Neuronal stem cell (in vitro differentiated cells): ENCODE data around the gene KCNN3.

Experiments used
- DNase-seq: peaks from one replicate; pipeline ENCODE4 v3.0.0-alpha.2; 2013; ENCODE audit warnings: low spot score
- H2AFZ ChIP-seq: one replicate; pipeline ENCODE4 v1.6.1; 2013; ENCODE audit warnings: mild to moderate bottlenecking, low read length, inconsistent platforms
- H2AK5ac ChIP-seq: 2 replicates; pipeline ENCODE4 v1.6.1; 2013; ENCODE audit warnings: low read depth, mild to moderate bottlenecking, inconsistent platforms, low read length, moderate library complexity, mixed read lengths
- H2BK120ac ChIP-seq: 2 replicates; pipeline ENCODE4 v1.6.1; 2013; ENCODE audit warnings: low read depth, mild to moderate bottlenecking, inconsistent platforms, low read length, moderate library complexity, mixed read lengths
- H2BK12ac ChIP-seq: one replicate; pipeline ENCODE4 v1.6.1; 2013; ENCODE audit warnings: low read length, inconsistent platforms
- H2BK15ac ChIP-seq: 2 replicates; pipeline ENCODE4 v1.6.1; 2013; ENCODE audit warnings: mild to moderate bottlenecking, low read length, inconsistent platforms, mixed read lengths
- H2BK5ac ChIP-seq: one replicate; pipeline ENCODE4 v1.6.1; 2013; ENCODE audit warnings: inconsistent platforms, mild to moderate bottlenecking, low read length, moderate library complexity
- H3K14ac ChIP-seq: one replicate; pipeline ENCODE4 v1.6.1; 2013; ENCODE audit warnings: low read length, inconsistent platforms
- H3K18ac ChIP-seq: 2 replicates; pipeline ENCODE4 v1.6.1; 2013; ENCODE audit warnings: low read length, inconsistent platforms
- H3K23ac ChIP-seq: 2 replicates; pipeline ENCODE4 v1.6.1; 2013; ENCODE audit warnings: low read depth, mild to moderate bottlenecking, mixed read lengths, low read length, inconsistent platforms; ENCODE audit not compliant: poor library complexity
- H3K27ac ChIP-seq: replicated peaks from 3 replicates; pipeline ENCODE4 v1.5.1; 2013; ENCODE audit warnings: low read length, inconsistent platforms
- H3K27me3 ChIP-seq, 3 experiments: 2 replicates each; pipeline ENCODE4 v1.6.1; 2013; ENCODE audit warnings: low read length in 3 of 3, mild to moderate bottlenecking in 2 of 3, inconsistent platforms in 1 of 3, low read depth in 1 of 3, mixed read lengths in 1 of 3, moderate library complexity in 1 of 3; ENCODE audit not compliant: control insufficient read depth in 3 of 3, insufficient read depth in 3 of 3
- H3K36me3 ChIP-seq, 2 donors: replicated peaks in 1 of 2; 2 replicates each; pipeline ENCODE4 v1.6.1; 2013; ENCODE audit warnings: low read length in 2 of 2; ENCODE audit not compliant: control insufficient read depth in 2 of 2, insufficient read depth in 2 of 2
- H3K4ac ChIP-seq: 2 replicates; pipeline ENCODE4 v1.6.1; 2013; ENCODE audit warnings: inconsistent platforms, mild to moderate bottlenecking, low read length, moderate library complexity
- H3K4me1 ChIP-seq, 2 donors: 1 replicate in 1 of 2; 2 replicates in 1 of 2; pipeline ENCODE4 v1.6.1; 2013; ENCODE audit warnings: low read length in 2 of 2, low read depth in 1 of 2; ENCODE audit not compliant: control insufficient read depth in 2 of 2, insufficient read depth in 1 of 2
- H3K4me2 ChIP-seq: one replicate; pipeline ENCODE4 v1.6.1; 2013; ENCODE audit warnings: mild to moderate bottlenecking, low read length, inconsistent platforms; ENCODE audit not compliant: insufficient read depth, poor library complexity, severe bottlenecking
- H3K4me3 ChIP-seq, 2 donors: 2 replicates each; pipeline ENCODE4 v1.5.1; 2013; ENCODE audit warnings: low read length in 2 of 2, mild to moderate bottlenecking in 2 of 2, inconsistent platforms in 1 of 2, moderate library complexity in 1 of 2
- H3K79me1 ChIP-seq: one replicate; pipeline ENCODE4 v1.6.1; 2013; ENCODE audit warnings: low read depth, mild to moderate bottlenecking, inconsistent platforms, low read length, moderate library complexity
- H3K9ac ChIP-seq: one replicate; pipeline ENCODE4 v1.6.1; 2013; ENCODE audit warnings: mild to moderate bottlenecking, low read depth, low read length, inconsistent platforms; ENCODE audit not compliant: poor library complexity
- H3K9me3 ChIP-seq, 2 donors: replicated peaks in 1 of 2; 2 replicates each; pipeline versions ENCODE3 to v1.6.1; 2013; ENCODE audit warnings: low read length in 2 of 2, mild to moderate bottlenecking in 2 of 2, inconsistent platforms in 1 of 2, low read depth in 1 of 2, mixed read lengths in 1 of 2, moderate library complexity in 1 of 2; ENCODE audit not compliant: control insufficient read depth in 2 of 2, insufficient read depth in 1 of 2
- H4K8ac ChIP-seq: one replicate; pipeline ENCODE4 v1.6.1; 2013; ENCODE audit warnings: low read depth, mild to moderate bottlenecking, inconsistent platforms, low read length, moderate library complexity
- H4K91ac ChIP-seq: one replicate; pipeline ENCODE4 v1.6.1; 2013; ENCODE audit warnings: low read length, low read depth, mild to moderate bottlenecking, inconsistent platforms; ENCODE audit not compliant: poor library complexity
- WGBS, 2 donors: extraction: QIAGEN DNeasy Blood & Tissue Kit; methylation state at CpG; one replicate each; pipeline ENCODE4 v1.1.7; 2013; ENCODE audit warnings: missing lambda C conversion rate in 2 of 2, mixed read lengths in 1 of 2; ENCODE audit not compliant: insufficient read length in 2 of 2, insufficient replicate concordance in 1 of 2; ENCODE audit errors: extremely low coverage in 2 of 2; 5-methylcytosine and 5-hydroxymethylcytosine counted together

Gene KCNN3

GRCh38 chr1:154786804-154787570 lies 83.1 kb downstream of the KCNN3 start:
- H2AK5ac ChIP-seq, result peak overlapping the region; percentile 38
- WGBS, 2 donors, result no CpG with 5 or more reads among the region's 14 CpGs

GRCh38 chr1:154784924-154785531 lies 85.1 kb downstream of the KCNN3 start:
- Histone ChIP-seq H3K79me1 (no peaks in the 10 kb centered on the region), H3K4me2 (no peak overlapping the region), H3K27me3 (peaks cover 0 to 4% (median 0%) of the 10 kb centered on the region in 3 experiments), H3K14ac (no peak overlapping the region), H3K4ac (no peak overlapping the region), H2AK5ac (no peak overlapping the region), H3K18ac (no peak overlapping the region), H4K91ac (no peak overlapping the region), H2AFZ (no peak overlapping the region), H3K4me1 (peaks cover 3 to 11% of the 10 kb centered on the region in 2 donors), H3K4me3 (no peak overlapping the region), H2BK120ac (no peak overlapping the region), H2BK12ac (no peak overlapping the region), H3K23ac (no peak overlapping the region), H3K9me3 (no peaks in the 10 kb centered on the region), H2BK15ac (no peak overlapping the region), H3K36me3 (no peaks in the 10 kb centered on the region), H3K27ac (no peak overlapping the region), H4K8ac (no peak overlapping the region), H2BK5ac (no peak overlapping the region), H3K9ac (peak overlapping the region; percentile 39)
- no CpG with 5 or more reads among the region's 2 CpGs for WGBS, 2 donors
- DNase-seq, result no peak

More at GRCh38 chr1:154786804-154787570, 83.1 kb downstream of the KCNN3 start:
- Histone ChIP-seq H3K4ac (peak overlapping the region; percentile 26), H4K91ac (no peak overlapping the region), H3K23ac (peak overlapping the region; percentile 75), H3K79me1 (no peaks in the 10 kb centered on the region), H3K36me3 (no peaks in the 10 kb centered on the region), H2BK5ac (no peak overlapping the region), H2BK15ac (peak overlapping the region; percentile 6), H2BK120ac (no peak overlapping the region), H3K14ac (peak overlapping the region; percentile 74), H3K4me1 (peaks cover 3 to 11% of the 10 kb centered on the region in 2 donors), H3K9ac (no peak overlapping the region), H3K27me3 (peaks cover 0 to 7% (median 0%) of the 10 kb centered on the region in 3 experiments), H3K18ac (peak overlapping the region; percentile 16), H4K8ac (no peak overlapping the region), H2AFZ (no peak overlapping the region), H3K9me3 (no peaks in the 10 kb centered on the region), H3K4me3 (no peak overlapping the region), H3K4me2 (no peak overlapping the region), H2BK12ac (peak overlapping the region; percentile 89), H3K27ac (no peak overlapping the region)
- no peak for DNase-seq

- WGBS, 2 donors, result no CpG with 5 or more reads among the region's 6 CpGs
- H3K36me3 ChIP-seq, result no peaks in the 10 kb centered on the region
Observed at GRCh38 chr1:154784416-154784815, 85.7 kb downstream of the KCNN3 start.

GRCh38 chr1:154783976-154784375 lies 86.1 kb downstream of the KCNN3 start:
- Histone ChIP-seq H2BK15ac (no peak overlapping the region), H3K27ac (no peak overlapping the region), H3K4ac (no peak overlapping the region), H3K4me1 (peaks cover 5 to 13% of the 10 kb centered on the region in 2 donors), H3K27me3 (peaks cover 0 to 4% (median 0%) of the 10 kb centered on the region in 3 experiments), H2BK12ac (no peak overlapping the region), H2AFZ (no peak overlapping the region), H3K4me2 (no peak overlapping the region), H3K23ac (no peak overlapping the region), H4K8ac (no peak overlapping the region), H2BK5ac (no peak overlapping the region), H4K91ac (no peak overlapping the region), H3K79me1 (no peaks in the 10 kb centered on the region), H2BK120ac (no peak overlapping the region), H2AK5ac (no peak overlapping the region), H3K36me3 (no peaks in the 10 kb centered on the region), H3K9me3 (no peaks in the 10 kb centered on the region), H3K14ac (no peak overlapping the region), H3K18ac (no peak overlapping the region), H3K4me3 (no peak overlapping the region), H3K9ac (no peak overlapping the region)
- DNase-seq, result no peak
- WGBS, 2 donors, result no CpG with 5 or more reads among the region's 3 CpGs

More at GRCh38 chr1:154784416-154784815, 85.7 kb downstream of the KCNN3 start:
- Histone ChIP-seq H3K4me2 (no peak overlapping the region), H3K27ac (no peak overlapping the region), H3K4me1 (peaks cover 5 to 13% of the 10 kb centered on the region in 2 donors), H2AFZ (no peak overlapping the region), H4K91ac (no peak overlapping the region), H2BK12ac (no peak overlapping the region), H3K9ac (no peak overlapping the region), H3K4me3 (no peak overlapping the region), H3K27me3 (peaks cover 0 to 4% (median 0%) of the 10 kb centered on the region in 3 experiments), H2AK5ac (no peak overlapping the region), H3K18ac (peak overlapping the region; percentile 18), H3K79me1 (no peaks in the 10 kb centered on the region), H3K23ac (no peak overlapping the region), H3K9me3 (no peaks in the 10 kb centered on the region), H3K4ac (no peak overlapping the region), H2BK15ac (no peak overlapping the region), H3K14ac (no peak overlapping the region), H4K8ac (no peak overlapping the region), H2BK5ac (no peak overlapping the region), H2BK120ac (no peak overlapping the region)
- DNase-seq, result no peak
